NOMO-1 treated with DMSO at 0.1 percent for 48 hours (cell line): ENCODE measurements around the gene SRCIN1.
"Not testable (repeated sequence)": the region's sequence is repeated elsewhere in the genome, so short reads cannot be mapped to it uniquely, and the experiment has no call there.

Experiments used
- DNase-seq: peaks from one replicate; lab custom pipeline; 2025; ENCODE audit not compliant: unreplicated experiment; lab: John Stamatoyannopoulos, UW

The SRCIN1 gene

GRCh38 chr17:38545531-38546225 lies 60.1 kb downstream of the SRCIN1 start:
- no peak for DNase-seq

- no peak for DNase-seq
Measured at GRCh38 chr17:38544839-38545209, 60.9 kb downstream of the SRCIN1 start.

DNA sequence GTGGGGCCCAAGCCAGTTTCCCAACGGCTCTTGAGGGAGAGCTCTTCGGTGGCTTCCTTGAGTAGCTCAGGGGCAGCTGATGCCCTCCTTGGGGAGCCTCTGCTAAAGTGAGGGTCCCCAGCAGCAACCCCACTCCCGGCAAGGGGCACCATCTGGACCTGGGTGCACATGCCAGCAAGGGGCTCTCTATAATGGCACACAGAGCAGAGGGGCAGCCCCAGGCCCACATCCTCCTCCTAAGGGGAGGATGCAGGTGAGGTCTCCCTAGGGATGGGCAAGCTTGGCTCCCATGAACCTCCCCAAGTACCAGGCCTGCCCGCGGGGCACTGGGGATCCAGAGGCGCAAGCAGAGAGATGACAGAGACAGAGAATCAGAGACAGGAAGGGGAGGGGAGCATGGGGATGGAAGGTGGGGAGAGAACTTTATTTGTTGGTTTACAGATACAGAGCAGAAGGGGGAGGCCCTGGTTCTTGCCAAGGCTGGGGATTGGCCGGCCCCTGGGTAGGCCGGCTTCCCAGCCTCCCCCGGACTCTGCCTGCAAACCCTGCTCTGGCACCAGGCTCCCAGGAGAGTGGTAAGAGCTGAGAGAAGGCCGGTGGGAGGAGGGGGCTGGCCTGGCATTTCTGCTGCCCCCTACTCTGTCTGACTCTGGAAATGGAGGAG lies 61.4 kb downstream of the SRCIN1 start:
- DNase-seq, result no peak

- no peak for DNase-seq
Measured at GRCh38 chr17:38543403-38544174, 62.2 kb downstream of the SRCIN1 start.

DNA sequence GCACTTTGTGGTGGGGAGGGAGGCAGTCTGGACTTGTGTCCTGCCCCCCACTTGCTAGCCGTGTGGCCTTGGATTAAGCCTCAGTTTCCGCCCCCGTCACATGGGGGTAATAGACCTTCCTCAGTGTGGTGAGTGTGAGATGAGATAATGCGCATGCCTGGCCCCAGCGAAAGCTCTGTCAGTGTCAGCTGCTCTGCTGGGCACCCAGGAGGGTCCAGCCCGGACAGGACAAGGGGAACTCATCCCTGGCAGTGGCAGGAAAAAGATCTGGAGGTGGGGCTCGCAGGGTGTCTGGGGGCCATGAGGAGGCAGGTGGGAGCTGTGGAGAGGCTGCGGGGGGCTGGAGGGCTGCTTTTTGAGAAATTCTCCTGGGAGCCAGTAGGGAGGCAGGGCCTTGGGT lies 63.5 kb downstream of the SRCIN1 start:
- no peak for DNase-seq

GRCh38 chr17:38541281-38541680 lies 64.5 kb downstream of the SRCIN1 start:
- no peak for DNase-seq

DNA sequence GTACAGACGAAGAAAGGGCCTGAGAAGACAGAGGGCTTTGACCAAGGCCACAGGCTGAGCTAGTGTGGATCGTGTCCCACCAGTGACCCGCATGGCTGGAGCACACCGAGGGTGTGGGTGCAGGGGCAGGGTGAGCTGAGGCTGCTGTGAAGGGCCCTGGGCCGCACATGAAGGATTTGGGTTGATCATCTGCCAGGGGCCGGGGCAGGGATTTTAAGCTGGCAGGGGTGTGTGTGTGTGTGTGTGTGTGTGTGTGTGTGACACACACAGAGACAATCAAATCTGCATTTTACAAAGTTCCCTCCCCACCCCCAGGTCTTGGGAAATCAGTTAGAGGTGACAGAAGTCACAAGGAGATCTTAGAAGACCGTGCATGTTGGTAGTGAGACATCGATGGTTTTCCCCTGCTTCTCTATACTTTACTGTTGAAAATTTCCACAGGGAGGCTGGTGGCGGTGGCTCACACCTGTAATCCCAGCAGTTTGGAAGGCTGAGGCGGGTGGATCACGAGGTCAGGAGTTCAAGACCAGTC lies 65.2 kb downstream of the SRCIN1 start:
- DNase-seq, result no peak

DNA sequence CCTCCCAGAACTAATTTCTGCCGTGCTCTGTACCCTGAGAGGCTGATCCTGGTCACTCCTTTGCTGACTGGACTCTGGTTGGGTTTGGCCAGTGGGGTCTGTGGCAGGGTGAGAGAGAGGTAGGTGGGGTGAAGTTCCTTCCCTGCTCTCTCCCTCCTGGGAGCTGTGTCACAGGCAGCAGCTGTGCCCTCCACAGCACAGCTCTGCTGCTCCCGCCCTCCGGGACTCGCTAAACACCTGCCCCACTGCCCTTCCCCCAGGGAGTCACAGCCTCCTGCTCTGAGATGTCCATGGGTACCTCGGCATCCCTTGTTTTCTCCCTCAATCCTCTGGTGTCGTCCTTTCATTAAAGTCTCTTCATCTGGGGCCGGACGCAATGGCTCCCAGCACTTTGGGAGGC lies 66.4 kb downstream of the SRCIN1 start:
- DNase-seq, result no peak

GRCh38 chr17:38538906-38539305 lies 66.8 kb downstream of the SRCIN1 start:
- no peak for DNase-seq

GRCh38 chr17:38536661-38537060 lies 69.1 kb downstream of the SRCIN1 start:
- no peak for DNase-seq

DNA sequence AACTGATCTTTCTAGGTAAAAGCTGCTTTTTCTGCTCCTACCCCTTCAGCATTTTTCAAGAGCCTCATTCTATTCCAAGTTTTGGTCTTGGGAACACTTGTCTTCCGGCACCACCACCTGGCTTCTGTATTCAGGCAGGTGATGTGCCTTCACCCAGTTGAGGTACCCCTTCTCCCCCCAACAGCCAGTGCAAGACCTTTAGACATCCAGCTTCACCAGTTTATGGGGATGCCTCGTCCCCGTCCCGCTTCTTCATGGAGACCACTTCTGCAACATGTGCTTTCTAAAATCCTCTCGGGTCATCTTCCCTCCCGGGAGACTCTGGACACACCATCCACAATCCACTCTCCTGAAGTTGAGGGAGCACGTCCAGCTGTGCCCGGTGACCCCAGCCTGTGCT lies 69.9 kb downstream of the SRCIN1 start:
- no peak for DNase-seq

- DNase-seq, result no peak
Measured at GRCh38 chr17:38534498-38534885, 71.3 kb downstream of the SRCIN1 start.

- no peak for DNase-seq
Measured at GRCh38 chr17:38533866-38534497, 71.8 kb downstream of the SRCIN1 start.

DNA sequence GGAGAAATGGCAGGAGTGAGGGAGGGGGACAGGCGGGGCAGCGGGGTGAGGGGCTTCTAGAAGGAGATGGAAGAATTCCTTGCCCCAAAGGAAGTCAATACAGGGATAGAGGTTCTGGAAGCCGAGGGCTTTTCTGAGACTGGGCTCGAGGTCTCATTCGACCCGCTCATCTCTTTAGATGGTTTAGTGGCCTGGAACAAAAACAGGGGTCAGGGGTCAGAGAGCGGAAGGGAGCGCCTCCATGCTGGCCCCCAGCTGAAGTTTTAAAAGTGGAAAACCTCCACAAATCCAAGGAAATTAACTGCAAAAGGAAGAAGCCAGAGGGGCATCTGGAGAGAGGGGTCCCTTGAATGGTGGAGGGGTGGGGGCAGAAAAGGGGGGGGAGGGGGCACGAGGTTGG lies 72.5 kb downstream of the SRCIN1 start:
- no peak for DNase-seq

- no peak for DNase-seq
Measured at GRCh38 chr17:38532451-38532850, 73.3 kb downstream of the SRCIN1 start.

DNA sequence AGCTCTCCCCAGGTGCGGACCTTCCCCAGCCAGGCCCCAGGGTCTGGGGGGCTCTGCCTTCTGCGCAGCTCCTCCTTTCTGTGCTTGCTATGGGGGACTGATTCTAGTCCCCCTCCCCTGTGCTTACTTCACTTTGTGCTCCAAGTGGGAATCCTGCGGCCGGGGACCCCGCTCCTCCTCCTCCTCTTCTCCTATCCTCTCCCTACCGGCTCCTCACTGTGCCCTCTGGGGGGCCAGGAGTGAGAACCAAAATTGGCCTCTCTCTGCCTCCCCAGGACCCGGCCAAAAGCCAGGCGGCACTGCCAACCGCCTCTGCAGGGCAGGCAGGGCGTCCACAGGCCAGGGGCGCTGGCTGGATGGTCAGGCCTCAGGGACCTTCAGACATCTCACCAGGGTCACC lies 74.0 kb downstream of the SRCIN1 start:
- not testable (repeated sequence) for DNase-seq

DNA sequence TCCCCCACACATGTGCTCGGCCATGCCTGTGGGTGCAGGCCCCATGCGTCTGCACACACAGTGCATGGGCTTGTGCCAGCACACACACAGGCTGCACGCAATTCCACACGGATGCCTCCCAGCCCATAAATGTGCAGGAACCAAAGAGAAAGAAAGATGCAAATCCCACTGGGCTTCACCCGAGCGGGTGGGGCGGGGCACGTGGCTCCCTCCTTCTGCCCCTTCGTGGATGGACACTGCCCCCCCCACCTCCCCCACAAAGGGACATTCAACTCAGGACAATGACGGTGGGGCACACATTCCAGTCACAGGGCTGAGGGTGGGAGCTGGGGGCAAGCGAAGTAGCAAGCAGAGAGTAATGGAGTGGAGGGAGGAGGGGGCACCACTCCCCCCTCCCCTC lies 74.9 kb downstream of the SRCIN1 start:
- DNase-seq, result not testable (repeated sequence)

GRCh38 chr17:38528141-38528540 lies 77.6 kb downstream of the SRCIN1 start:
- not testable (repeated sequence) for DNase-seq

- not testable (repeated sequence) for DNase-seq
Measured at GRCh38 chr17:38526526-38526925, 79.2 kb downstream of the SRCIN1 start.

DNA sequence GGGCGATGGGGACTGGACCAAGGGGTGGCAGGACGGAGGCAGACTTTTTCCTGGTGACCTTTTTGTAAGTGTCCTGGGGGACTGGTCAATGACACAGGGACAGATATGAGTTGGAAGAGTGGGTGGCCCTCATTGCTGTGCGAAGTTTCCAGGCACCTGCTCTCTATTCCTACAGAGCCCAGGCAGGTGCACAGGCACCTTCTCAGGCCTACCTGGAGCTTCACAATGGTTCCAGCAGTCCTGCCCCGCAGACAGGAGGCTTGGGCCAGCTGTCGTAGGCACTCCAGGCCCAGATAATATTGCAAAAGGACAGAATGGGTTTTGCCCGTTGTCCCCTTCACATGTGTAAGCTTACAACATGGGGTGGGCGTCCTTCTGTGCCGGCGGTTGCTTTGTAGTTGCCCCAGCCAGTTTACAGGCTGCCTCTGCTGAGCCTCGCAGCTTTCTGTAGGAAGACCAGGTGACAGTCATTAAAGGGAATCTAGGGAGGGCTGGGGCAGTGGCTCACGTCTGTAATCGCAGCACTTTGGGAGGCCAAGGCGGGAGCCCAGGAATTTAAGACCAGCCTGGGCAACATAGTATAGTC lies 93.2 kb downstream of the SRCIN1 start:
- no peak for DNase-seq
